Erythroblast (primary cell): ENCODE data around the gene BEST1.

ENCODE experiments used
- GATA1 ChIP-seq: IDR thresholded peaks from 2 replicates; pipeline ENCODE4 v1.6.1; 2011; ENCODE audit warnings: low read depth, mild to moderate bottlenecking, control low read depth, low read length, moderate library complexity
- POLR2A ChIP-seq: IDR thresholded peaks from 2 replicates; pipeline ENCODE4 v1.6.1; 2011; ENCODE audit warnings: mild to moderate bottlenecking, low read length

DNA sequence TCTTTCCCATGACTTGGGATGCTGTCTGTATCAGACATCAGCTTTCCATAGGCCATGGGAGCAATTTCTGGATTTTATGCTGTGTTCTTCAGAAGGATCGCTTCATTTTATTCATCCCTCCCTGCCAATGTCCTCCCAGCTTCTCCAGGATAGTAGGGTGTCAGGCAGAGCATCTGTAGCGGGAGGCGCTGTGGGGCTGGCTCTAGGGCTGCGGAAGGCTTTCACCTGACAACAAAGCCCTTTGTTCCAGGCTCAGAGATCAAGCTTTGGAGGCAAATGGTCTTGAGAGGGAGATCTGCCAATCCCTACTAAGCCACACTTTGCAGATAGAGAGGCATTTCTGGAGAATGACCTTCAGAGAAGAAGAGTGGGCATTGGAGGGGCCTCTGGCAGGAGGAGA lies 46.8 kb downstream of the BEST1 start:
- TF ChIP-seq POLR2A (no peak), GATA1 (no peak)
